Activated CD8-positive, alpha-beta memory T cell treated with anti-CD3 and anti-CD28 coated beads, Interleukin-2, amount 10 ng/mL, durations not matched to agents 7 days and 5 days (primary cell): Measurements from ENCODE around the gene MRFAP1L1. TPM values are rescaled to one million over a fixed set of nuclear protein-coding genes. Genes with fewer than 3 reads are reported as not detected.

ENCODE experiments used
- total RNA-seq, 2 experiments: library from RNA; stranded (reverse); gene quantifications; one replicate each; pipeline ENCODE4 v1.2.3, GENCODE V29; 2021

MRFAP1L1 gene
- total RNA-seq, 2 experiments from 2014 or later: 60.7 to 61.9 TPM

Other genes starting within 250 kb of the MRFAP1L1 start
- not detected for gene PPP2R2C, start 237.3 kb downstream of the MRFAP1L1 start, total RNA-seq
- gene MAN2B2, start 134.7 kb downstream of the MRFAP1L1 start, total RNA-seq: 10 to 100 TPM; 28.0 to 33.1 TPM
- gene MRFAP1, start 69.2 kb downstream of the MRFAP1L1 start, total RNA-seq: 100 to 1,000 TPM; 109 to 122 TPM
- gene S100P, start 16.0 kb downstream of the MRFAP1L1 start, total RNA-seq: 1 to 10 TPM; 1.3 to 5.6 TPM
- 10 to 100 TPM; 21.8 to 22.3 TPM for gene BLOC1S4, start 6.3 kb upstream of the MRFAP1L1 start, total RNA-seq
- 10 to 100 TPM; 17.5 to 19.8 TPM for gene KIAA0232, start 72.9 kb upstream of the MRFAP1L1 start, total RNA-seq
- 10 to 100 TPM; 49.0 to 49.1 TPM for gene TBC1D14, start 200.0 kb upstream of the MRFAP1L1 start, total RNA-seq